Panc1 (cell line): ENCODE results near the gene CALHM1. TPM values are rescaled to one million over a fixed set of nuclear protein-coding genes. Genes with fewer than 3 reads are reported as not detected.
"Not testable (repeated sequence)": the region's sequence is repeated elsewhere in the genome, so short reads cannot be mapped to it uniquely, and the experiment has no call there.

Source experiments
- ATAC-seq: fragments of 200-7000 bp; cut with Tn5 transposase; 2 replicates; pipeline ENCODE4 v1.9.1; 2020; ENCODE audit warnings: mild to moderate bottlenecking, moderate library complexity
- BruUV-seq: library from RNA; stranded (reverse); fragments of 400-500 nt; replicated peaks from 2 replicates; lab custom pipeline; 2021; lab: Mats Ljungman, UMichigan
- CTCF ChIA-PET: fragments of 300-600 bp; sonication (Branson Sonifier 250); formaldehyde crosslinking; loops from one replicate; lab custom pipeline; 2022; ENCODE audit warnings: antibody characterized with exemption; lab: Charles Lee
- POLR2A ChIA-PET: fragments of 300-600 bp; sonication (Branson Sonifier 250); formaldehyde crosslinking; loops from one replicate; lab custom pipeline; 2022; ENCODE audit warnings: antibody characterized with exemption; lab: Charles Lee
- DNase-seq: peaks from one replicate; pipeline ENCODE4 v3.0.0-alpha.2; 2010; ENCODE audit warnings: low read depth, low spot score
- H3K27ac ChIP-seq: 2 replicates; pipeline ENCODE4 v1.5.1; 2011; ENCODE audit warnings: mild to moderate bottlenecking, low read length, inconsistent platforms
- H3K27me3 ChIP-seq: fragments of 200-500 bp; sonication (Bioruptor generic); 2 replicates; pipeline ENCODE4 v1.6.0; 2014; ENCODE audit warnings: low read length, inconsistent platforms; ENCODE audit not compliant: control insufficient read depth, insufficient read depth
- H3K36me3 ChIP-seq: fragments of 200-500 bp; sonication (Bioruptor generic); 2 replicates; pipeline ENCODE4 v1.5.1; 2014; ENCODE audit warnings: inconsistent platforms, mild to moderate bottlenecking, low read length, moderate library complexity; ENCODE audit not compliant: control insufficient read depth, insufficient read depth
- H3K4me1 ChIP-seq: 2 replicates; pipeline ENCODE4 v1.5.1; 2011; ENCODE audit warnings: inconsistent platforms, mild to moderate bottlenecking, low read length, moderate library complexity; ENCODE audit not compliant: control insufficient read depth, insufficient read depth
- H3K4me3 ChIP-seq, 2 experiments: 2 replicates each; pipeline ENCODE4 v1.5.1; 2011 to 2012; ENCODE audit warnings: low read depth in 2 of 2, low read length in 2 of 2, mild to moderate bottlenecking in 2 of 2, inconsistent platforms in 1 of 2, moderate library complexity in 1 of 2
- H3K9me3 ChIP-seq: fragments of 200-500 bp; sonication (Bioruptor generic); 2 replicates; pipeline ENCODE4 v1.5.1; 2014; ENCODE audit warnings: low read depth, mild to moderate bottlenecking, inconsistent platforms, low read length, moderate library complexity; ENCODE audit not compliant: control insufficient read depth, insufficient read depth
- POLR2AphosphoS5 ChIP-seq: IDR thresholded peaks from 2 replicates; pipeline ENCODE4 v1.6.1; 2012; ENCODE audit warnings: mild to moderate bottlenecking, low read depth, low read length, moderate library complexity
- SIN3A ChIP-seq: IDR thresholded peaks from 2 replicates; pipeline ENCODE4 v1.6.1; 2012; ENCODE audit warnings: low read depth, mild to moderate bottlenecking, low read length, moderate library complexity, borderline replicate concordance; ENCODE audit not compliant: insufficient read depth
- TCF7L2 ChIP-seq: IDR thresholded peaks from 2 replicates; pipeline ENCODE4 v1.6.1; 2011; ENCODE audit warnings: mild to moderate bottlenecking, low read depth, low read length, inconsistent platforms
- in situ Hi-C: cut with HindIII; loops from 2 replicates; pipeline ENCODE4 v1.10.0; 2016; ENCODE audit warnings: low sequenced_read_pairs, low pct_unique_long_range_greater_than_20kb
- intact Hi-C: fragments of 100-400 bp; cut with micrococcal nuclease; formaldehyde crosslinking; loops from one replicate; pipeline ENCODE4 v1.10.0; 2022; ENCODE audit not compliant: unreplicated experiment
- total RNA-seq: library from RNA; stranded (reverse); gene quantifications from one replicate; pipeline ENCODE4 v1.2.1, GENCODE V29; 2021; ENCODE audit not compliant: unreplicated experiment
- TF ChIP-seq, protein P1 (sequence below), 2 experiments: IDR thresholded peaks; 2 replicates each; pipeline ENCODE4 v1.6.1; 2011 to 2012; ENCODE audit warnings: low read depth in 2 of 2, control low read depth in 1 of 2, low read length in 1 of 2, mild to moderate bottlenecking in 1 of 2, moderate library complexity in 1 of 2; ENCODE audit not compliant: insufficient read depth in 1 of 2
- TF ChIP-seq, protein P2 (sequence below): fragments of 450-650 bp; IDR thresholded peaks from 2 replicates; pipeline ENCODE4 v1.5.1; 2017; ENCODE audit warnings: mild to moderate bottlenecking

Gene CALHM1
- total RNA-seq, 1 experiment from 2014 or later, result not detected

DNA sequence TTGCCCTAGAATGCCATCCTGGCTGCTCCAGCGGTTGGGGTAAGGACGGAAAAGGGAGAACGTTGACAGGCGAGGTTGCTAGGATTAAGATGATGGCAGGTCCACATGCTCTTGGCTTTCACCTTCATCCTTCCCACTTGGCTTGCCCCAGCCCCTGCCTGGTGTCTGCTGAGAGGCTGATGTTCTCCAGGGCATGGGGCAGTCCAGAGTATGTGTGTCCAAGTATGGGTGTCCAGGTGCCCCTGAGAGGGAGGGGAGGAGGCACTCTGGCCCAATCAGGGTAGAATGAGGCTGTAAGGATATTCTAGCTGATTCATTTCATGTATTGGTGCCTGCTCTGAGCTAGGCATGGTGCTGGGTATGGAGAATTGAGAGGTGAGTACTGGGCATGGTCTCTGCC, 47.4 kb upstream of the CALHM1 start:
- CTCF ChIA-PET, result interaction anchor here (1.1 kb wide), 1 partner anchor 23 kb away, joined by 3 read pairs; no protein-coding TSS in a partner anchor
- ATAC-seq, result no peak
- no peaks in the 10 kb centered on the region for H3K27me3 ChIP-seq
- no peak for TF ChIP-seq TCF7L2
- no peak for TF ChIP-seq SIN3A
- no peak overlapping the region for H3K27ac ChIP-seq
- H3K9me3 ChIP-seq, result no peaks in the 10 kb centered on the region
- in situ Hi-C loops (no loop called here), intact Hi-C loops (no loop called here)
- no peak overlapping the region for H3K4me3 ChIP-seq
- BruUV-seq, result no TSS peak
- H3K36me3 ChIP-seq, result no peaks in the 10 kb centered on the region
- peaks cover 4% of the 10 kb centered on the region; the same call in 1 of the 2 replicates for H3K4me1 ChIP-seq
- POLR2A ChIA-PET, result no interaction called here
- DNase-seq, result no peak

DNA sequence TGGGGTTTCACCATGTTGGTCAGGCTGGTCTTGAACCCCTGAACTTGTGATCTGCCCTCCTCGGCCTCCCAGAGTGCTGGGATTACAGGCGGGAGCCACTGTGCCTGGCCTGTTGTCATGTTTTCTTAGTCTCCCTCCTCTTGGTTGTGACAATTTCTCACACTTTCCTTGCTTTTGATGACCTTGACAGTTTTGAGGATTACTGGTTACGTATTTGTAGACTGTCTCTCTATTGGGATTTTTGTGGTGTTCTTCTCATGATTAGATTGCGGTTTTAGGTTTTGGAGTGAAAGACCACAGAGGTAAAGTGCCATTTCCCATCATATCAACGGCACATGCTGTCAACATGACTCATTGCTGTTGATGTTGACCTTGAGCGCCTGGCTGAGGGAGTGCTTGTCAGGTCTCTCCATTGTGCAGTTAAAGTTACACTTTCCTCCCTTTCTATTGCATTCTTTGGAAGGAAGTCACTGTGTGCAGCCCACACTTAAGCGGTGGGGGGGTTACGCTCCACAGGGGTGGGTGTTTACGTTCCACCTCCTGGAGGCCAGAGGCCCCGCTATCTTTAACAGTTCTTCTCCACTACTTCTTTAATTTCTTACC, 45.6 kb upstream of the CALHM1 start:
- ATAC-seq (peak; percentile 64), DNase-seq (no peak)
- POLR2A ChIA-PET, result no interaction called here
- Histone ChIP-seq H3K4me1 (peaks cover 4% of the 10 kb centered on the region; the same call in 1 of the 2 replicates), H3K4me3 (no peak overlapping the region), H3K27me3 (no peaks in the 10 kb centered on the region), H3K27ac (no peak overlapping the region), H3K9me3 (no peaks in the 10 kb centered on the region), H3K36me3 (no peaks in the 10 kb centered on the region)
- intact Hi-C loops (no loop called here), in situ Hi-C loops (no loop called here)
- no TSS peak for BruUV-seq
- no peak for TF ChIP-seq SIN3A
- TF ChIP-seq, protein P1, sequence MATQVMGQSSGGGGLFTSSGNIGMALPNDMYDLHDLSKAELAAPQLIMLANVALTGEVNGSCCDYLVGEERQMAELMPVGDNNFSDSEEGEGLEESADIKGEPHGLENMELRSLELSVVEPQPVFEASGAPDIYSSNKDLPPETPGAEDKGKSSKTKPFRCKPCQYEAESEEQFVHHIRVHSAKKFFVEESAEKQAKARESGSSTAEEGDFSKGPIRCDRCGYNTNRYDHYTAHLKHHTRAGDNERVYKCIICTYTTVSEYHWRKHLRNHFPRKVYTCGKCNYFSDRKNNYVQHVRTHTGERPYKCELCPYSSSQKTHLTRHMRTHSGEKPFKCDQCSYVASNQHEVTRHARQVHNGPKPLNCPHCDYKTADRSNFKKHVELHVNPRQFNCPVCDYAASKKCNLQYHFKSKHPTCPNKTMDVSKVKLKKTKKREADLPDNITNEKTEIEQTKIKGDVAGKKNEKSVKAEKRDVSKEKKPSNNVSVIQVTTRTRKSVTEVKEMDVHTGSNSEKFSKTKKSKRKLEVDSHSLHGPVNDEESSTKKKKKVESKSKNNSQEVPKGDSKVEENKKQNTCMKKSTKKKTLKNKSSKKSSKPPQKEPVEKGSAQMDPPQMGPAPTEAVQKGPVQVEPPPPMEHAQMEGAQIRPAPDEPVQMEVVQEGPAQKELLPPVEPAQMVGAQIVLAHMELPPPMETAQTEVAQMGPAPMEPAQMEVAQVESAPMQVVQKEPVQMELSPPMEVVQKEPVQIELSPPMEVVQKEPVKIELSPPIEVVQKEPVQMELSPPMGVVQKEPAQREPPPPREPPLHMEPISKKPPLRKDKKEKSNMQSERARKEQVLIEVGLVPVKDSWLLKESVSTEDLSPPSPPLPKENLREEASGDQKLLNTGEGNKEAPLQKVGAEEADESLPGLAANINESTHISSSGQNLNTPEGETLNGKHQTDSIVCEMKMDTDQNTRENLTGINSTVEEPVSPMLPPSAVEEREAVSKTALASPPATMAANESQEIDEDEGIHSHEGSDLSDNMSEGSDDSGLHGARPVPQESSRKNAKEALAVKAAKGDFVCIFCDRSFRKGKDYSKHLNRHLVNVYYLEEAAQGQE (IDR thresholded peaks at IDR 0.05; ENCODE audit: insufficient read depth in 1 of 2, low read depth in 2 of 2, low read length in 1 of 2), result no peak
- TF ChIP-seq POLR2AphosphoS5, result no peak
- TF ChIP-seq, protein P2, sequence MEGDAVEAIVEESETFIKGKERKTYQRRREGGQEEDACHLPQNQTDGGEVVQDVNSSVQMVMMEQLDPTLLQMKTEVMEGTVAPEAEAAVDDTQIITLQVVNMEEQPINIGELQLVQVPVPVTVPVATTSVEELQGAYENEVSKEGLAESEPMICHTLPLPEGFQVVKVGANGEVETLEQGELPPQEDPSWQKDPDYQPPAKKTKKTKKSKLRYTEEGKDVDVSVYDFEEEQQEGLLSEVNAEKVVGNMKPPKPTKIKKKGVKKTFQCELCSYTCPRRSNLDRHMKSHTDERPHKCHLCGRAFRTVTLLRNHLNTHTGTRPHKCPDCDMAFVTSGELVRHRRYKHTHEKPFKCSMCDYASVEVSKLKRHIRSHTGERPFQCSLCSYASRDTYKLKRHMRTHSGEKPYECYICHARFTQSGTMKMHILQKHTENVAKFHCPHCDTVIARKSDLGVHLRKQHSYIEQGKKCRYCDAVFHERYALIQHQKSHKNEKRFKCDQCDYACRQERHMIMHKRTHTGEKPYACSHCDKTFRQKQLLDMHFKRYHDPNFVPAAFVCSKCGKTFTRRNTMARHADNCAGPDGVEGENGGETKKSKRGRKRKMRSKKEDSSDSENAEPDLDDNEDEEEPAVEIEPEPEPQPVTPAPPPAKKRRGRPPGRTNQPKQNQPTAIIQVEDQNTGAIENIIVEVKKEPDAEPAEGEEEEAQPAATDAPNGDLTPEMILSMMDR, result no peak
- no peak for TF ChIP-seq TCF7L2
- CTCF ChIA-PET, result interaction anchor here (1.0 kb wide), 2 partner anchors 19 to 38 kb away, joined by 3 to 7 read pairs; no protein-coding TSS in a partner anchor

DNA sequence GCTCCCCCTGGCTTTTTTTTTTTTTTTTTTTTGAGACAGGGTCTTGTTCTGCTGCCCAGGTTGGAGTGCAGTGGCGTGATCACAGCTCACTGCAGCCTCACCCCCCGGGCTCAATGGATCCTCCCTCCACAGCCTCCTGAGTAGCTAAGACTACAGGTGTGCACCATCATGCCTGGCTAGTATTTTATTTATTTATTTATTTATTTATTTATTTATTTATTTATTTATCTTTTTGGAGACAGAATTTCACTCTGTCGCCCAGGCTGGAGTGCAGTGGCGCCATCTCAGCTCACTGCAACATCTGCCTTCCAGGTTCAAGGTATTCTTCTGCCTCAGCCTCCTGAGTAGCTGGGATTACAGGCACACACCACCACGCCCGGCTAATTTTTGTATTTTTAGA, 45.1 kb upstream of the CALHM1 start:
- H3K27me3 ChIP-seq, intact Hi-C loops, H3K27ac ChIP-seq: not testable (repeated sequence)

More for the DNA sequence above, 45.1 kb upstream of the CALHM1 start:
- H3K4me3 ChIP-seq, H3K9me3 ChIP-seq, CTCF ChIA-PET, ATAC-seq, DNase-seq, BruUV-seq, POLR2A ChIA-PET, H3K36me3 ChIP-seq, in situ Hi-C loops, H3K4me1 ChIP-seq: not testable (repeated sequence)
